NT2/D1 (cell line): ENCODE data around the gene TMCC2.
A peak's percentile ranks its signal among the peaks of the same experiment; 100 is the strongest.
"Not testable (repeated sequence)": the region's sequence is repeated elsewhere in the genome, so short reads cannot be mapped to it uniquely, and the experiment has no call there.

ENCODE experiments used
- DNase-seq: peaks from one replicate; pipeline ENCODE4 v3.0.0-alpha.2; 2011; ENCODE audit warnings: low read depth, low spot score
- H3K27me3 ChIP-seq: 2 replicates; pipeline ENCODE4 v1.6.0; 2011; ENCODE audit warnings: mild to moderate bottlenecking; ENCODE audit not compliant: insufficient read length, insufficient read depth
- H3K36me3 ChIP-seq: 2 replicates; pipeline ENCODE4 v1.6.1; 2011; ENCODE audit warnings: mild to moderate bottlenecking, low read length, mixed read lengths; ENCODE audit not compliant: insufficient read depth, insufficient read length
- H3K4me1 ChIP-seq: 2 replicates; pipeline ENCODE4 v1.5.1; 2011; ENCODE audit not compliant: insufficient read depth, insufficient read length
- H3K4me3 ChIP-seq: 2 replicates; pipeline ENCODE4 v1.5.1; 2011; ENCODE audit warnings: low read depth; ENCODE audit not compliant: insufficient read length
- H3K9ac ChIP-seq: 2 replicates; pipeline ENCODE4 v1.6.0; 2011; ENCODE audit warnings: low read depth; ENCODE audit not compliant: insufficient read length
- H3K9me3 ChIP-seq: 2 replicates; pipeline ENCODE4 v1.5.1; 2011; ENCODE audit warnings: mild to moderate bottlenecking, low read length; ENCODE audit not compliant: insufficient read depth
- SUZ12 ChIP-seq: IDR thresholded peaks from 2 replicates; pipeline ENCODE4 v1.6.1; 2011; ENCODE audit not compliant: insufficient read length, insufficient read depth; ENCODE audit errors: extremely low read depth
- YY1 ChIP-seq: IDR thresholded peaks from 2 replicates; pipeline ENCODE4 v1.6.1; 2011; ENCODE audit not compliant: insufficient read length, insufficient read depth
- ZNF274 ChIP-seq: IDR thresholded peaks from 2 replicates; pipeline ENCODE4 v1.6.1; 2011; ENCODE audit warnings: mild to moderate bottlenecking, low read depth, low read length

TMCC2 gene

DNA sequence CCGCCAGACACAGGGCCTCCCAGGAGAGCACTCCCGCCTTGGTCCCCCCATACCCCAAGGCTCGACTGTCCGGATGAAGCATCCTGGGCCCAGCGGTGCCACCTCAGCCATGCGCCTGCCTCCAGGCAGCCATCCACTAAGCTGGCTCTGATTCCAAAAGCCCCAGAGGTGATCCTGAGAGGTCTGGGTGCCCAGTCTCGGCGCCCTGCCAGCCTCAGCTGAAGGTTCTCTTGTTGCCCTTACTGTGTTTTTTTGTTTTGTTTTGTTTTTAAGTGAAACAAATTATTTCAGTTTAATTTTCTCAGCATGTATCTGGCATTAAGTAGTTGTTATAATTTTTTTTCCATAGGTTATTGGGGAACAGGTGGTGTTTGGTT is 48.9 kb downstream of the TMCC2 start:
- no peaks in the 10 kb centered on the region for H3K27me3 ChIP-seq
- no peak overlapping the region for H3K4me3 ChIP-seq
- TF ChIP-seq SUZ12 (no peak), ZNF274 (no peak), YY1 (no peak)
- no peak for DNase-seq
- H3K4me1 ChIP-seq, result peaks cover 32% of the 10 kb centered on the region
- H3K36me3 ChIP-seq, result peaks cover 8% of the 10 kb centered on the region
- no peak overlapping the region for H3K9ac ChIP-seq
- H3K9me3 ChIP-seq, result no peaks in the 10 kb centered on the region; the same call in 1 of the 2 replicates

DNA sequence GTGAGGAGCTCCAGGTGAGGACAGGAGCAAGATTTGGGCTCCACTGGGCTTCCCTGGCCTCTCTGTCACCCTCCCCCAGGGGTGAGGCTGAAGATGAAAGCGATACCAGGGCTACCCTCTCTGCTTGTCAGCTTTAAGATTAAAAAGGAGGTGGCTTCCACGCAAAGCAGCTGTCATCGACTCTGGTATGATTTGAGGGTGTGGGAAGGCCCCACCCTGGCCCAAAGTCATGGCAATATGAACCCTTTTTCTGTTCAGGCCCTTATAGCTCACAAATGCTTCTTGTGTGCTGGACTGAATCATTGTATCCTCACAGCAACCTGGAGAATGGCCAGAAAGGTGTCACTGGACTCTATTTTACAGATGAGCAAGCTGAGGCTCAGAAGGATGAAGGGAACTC is 52.2 kb downstream of the TMCC2 start:
- H3K36me3 ChIP-seq, result no peaks in the 10 kb centered on the region
- no peak for TF ChIP-seq ZNF274
- TF ChIP-seq YY1, result no peak
- no peak for TF ChIP-seq SUZ12
- no peak for DNase-seq
- H3K27me3 ChIP-seq, result no peaks in the 10 kb centered on the region
- no peak overlapping the region for H3K4me3 ChIP-seq
- H3K9me3 ChIP-seq, result no peaks in the 10 kb centered on the region; the same call in 1 of the 2 replicates
- no peak overlapping the region for H3K9ac ChIP-seq
- peaks cover 23% of the 10 kb centered on the region for H3K4me1 ChIP-seq

GRCh38 chr1:205280666-205281395 is 53.1 kb downstream of the TMCC2 start:
- not testable (repeated sequence) for H3K9me3 ChIP-seq

GRCh38 chr1:205283270-205284147 is 55.8 kb downstream of the TMCC2 start:
- H3K4me1 ChIP-seq, result peaks cover 33% of the 10 kb centered on the region
- no peaks in the 10 kb centered on the region; the same call in 1 of the 2 replicates for H3K9me3 ChIP-seq
- TF ChIP-seq SUZ12 (no peak), YY1 (no peak), ZNF274 (no peak)
- H3K4me3 ChIP-seq, result no peak overlapping the region
- H3K27me3 ChIP-seq, result no peaks in the 10 kb centered on the region
- DNase-seq, result no peak
- H3K36me3 ChIP-seq, result no peaks in the 10 kb centered on the region
- peak overlapping the region; percentile 77 for H3K9ac ChIP-seq

More at GRCh38 chr1:205280666-205281395, 53.1 kb downstream of the TMCC2 start:
- not testable (repeated sequence) for DNase-seq, H3K36me3 ChIP-seq, H3K9ac ChIP-seq, H3K27me3 ChIP-seq, H3K4me3 ChIP-seq
- peaks cover 27% of the 10 kb centered on the region for H3K4me1 ChIP-seq

- Histone ChIP-seq H3K4me1 (peaks cover 33% of the 10 kb centered on the region), H3K4me3 (no peak overlapping the region), H3K27me3 (no peaks in the 10 kb centered on the region), H3K9ac (peak overlapping the region; percentile 77), H3K36me3 (no peaks in the 10 kb centered on the region), H3K9me3 (no peaks in the 10 kb centered on the region; the same call in 1 of the 2 replicates)
- TF ChIP-seq YY1 (peak; percentile 66), SUZ12 (no peak)
- peak; percentile 100 for DNase-seq
Observed at GRCh38 chr1:205284420-205285144, 56.8 kb downstream of the TMCC2 start.

DNA sequence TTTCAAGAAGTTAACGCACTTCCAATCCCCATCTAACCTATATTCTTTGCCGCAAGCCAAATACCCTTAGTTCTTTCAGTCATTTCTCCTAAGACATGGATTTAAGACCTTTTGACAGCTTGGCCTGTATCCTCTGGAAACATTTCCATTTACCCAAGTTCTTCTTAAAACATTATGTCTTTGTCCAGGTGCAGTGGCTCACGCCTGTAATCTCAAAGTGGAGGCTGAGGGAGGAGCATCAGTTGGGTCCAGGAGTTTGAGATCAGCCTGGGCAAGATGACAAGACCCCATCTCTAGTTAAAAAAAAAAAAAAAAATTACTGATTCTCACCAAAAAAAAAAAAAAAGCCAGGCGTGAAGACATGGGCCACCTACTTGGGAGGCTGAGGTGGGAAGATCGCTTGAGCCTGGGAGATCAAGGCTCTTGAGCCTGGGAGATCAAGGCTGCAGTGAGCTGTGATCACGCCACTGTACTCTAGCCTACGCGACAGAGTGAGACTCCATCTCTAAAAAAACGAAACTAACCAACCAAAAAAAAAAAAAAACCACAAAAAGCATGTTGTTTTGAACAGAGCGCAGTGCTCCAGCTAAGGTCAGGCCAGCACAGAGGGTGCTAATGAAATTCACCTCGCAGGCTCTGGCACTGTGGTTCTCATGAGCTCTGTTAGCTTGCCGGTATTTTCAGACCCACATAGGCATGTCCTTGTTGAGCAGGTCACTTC is 57.8 kb downstream of the TMCC2 start:
- Histone ChIP-seq H3K4me3 (no peak overlapping the region), H3K36me3 (no peaks in the 10 kb centered on the region), H3K9ac (peak overlapping the region; percentile 63), H3K27me3 (no peaks in the 10 kb centered on the region), H3K4me1 (peaks cover 29% of the 10 kb centered on the region), H3K9me3 (no peaks in the 10 kb centered on the region; the same call in 1 of the 2 replicates)
- TF ChIP-seq ZNF274, result no peak
- no peak for TF ChIP-seq SUZ12
- TF ChIP-seq YY1, result no peak
- DNase-seq, result no peak

DNA sequence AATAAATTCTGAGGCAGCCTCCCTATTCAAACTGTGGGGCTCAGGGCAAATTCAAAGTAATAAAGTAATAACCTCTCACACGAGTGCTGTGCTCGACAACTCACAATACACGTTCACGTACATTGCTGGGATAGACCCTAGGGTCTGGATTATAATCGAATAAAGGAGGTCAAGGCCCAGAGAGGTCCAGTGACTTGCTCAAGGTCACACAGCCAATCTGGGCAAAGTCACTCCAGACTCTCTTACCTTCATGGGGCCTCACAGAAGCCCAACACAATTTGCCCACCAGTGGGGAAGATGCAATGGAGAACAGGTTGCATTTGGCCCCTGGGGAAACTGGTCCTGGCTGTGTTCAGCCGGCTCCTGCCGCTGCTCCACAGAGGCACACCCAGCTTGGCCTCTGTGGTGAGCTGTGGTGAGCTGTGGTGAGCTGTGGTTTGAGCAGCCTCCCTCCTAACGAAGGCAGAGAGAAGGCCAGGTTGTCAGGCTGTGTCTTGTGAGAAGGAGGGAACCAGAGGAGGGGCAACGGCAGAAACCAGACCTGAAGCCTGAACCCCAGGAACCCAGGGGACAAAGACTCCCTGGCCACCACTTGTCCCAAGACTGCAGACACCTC is 58.7 kb downstream of the TMCC2 start:
- TF ChIP-seq ZNF274 (no peak), YY1 (no peak), SUZ12 (no peak)
- Histone ChIP-seq H3K4me1 (peaks cover 29% of the 10 kb centered on the region), H3K9me3 (no peaks in the 10 kb centered on the region), H3K4me3 (no peak overlapping the region), H3K27me3 (no peaks in the 10 kb centered on the region), H3K9ac (peak overlapping the region; percentile 11), H3K36me3 (no peaks in the 10 kb centered on the region)
- no peak for DNase-seq
